GM12864 (cell line): ENCODE measurements around the gene CATSPERB.
"Not testable (repeated sequence)": the region's sequence is repeated elsewhere in the genome, so short reads cannot be mapped to it uniquely, and the experiment has no call there.

Source experiments
- DNase-seq: peaks from one replicate; pipeline ENCODE4 v3.0.0-alpha.2; 2011; ENCODE audit warnings: low read depth
- H3K4me3 ChIP-seq: 2 replicates; pipeline ENCODE4 v1.5.1; 2011; ENCODE audit warnings: mild to moderate bottlenecking, low read depth, low read length, control low read depth
- TF ChIP-seq, protein P1 (sequence below): IDR thresholded peaks from 2 replicates; pipeline ENCODE4 v1.5.1; 2011; ENCODE audit warnings: low read depth, mild to moderate bottlenecking, moderate library complexity, low read length, control low read depth, inconsistent platforms; ENCODE audit errors: missing control alignments

CATSPERB gene

GRCh38 chr14:91748049-91748448, 16.2 kb upstream of the CATSPERB start:
- DNase-seq = no peak
- H3K4me3 ChIP-seq = no peak overlapping the region
- TF ChIP-seq, protein P1, sequence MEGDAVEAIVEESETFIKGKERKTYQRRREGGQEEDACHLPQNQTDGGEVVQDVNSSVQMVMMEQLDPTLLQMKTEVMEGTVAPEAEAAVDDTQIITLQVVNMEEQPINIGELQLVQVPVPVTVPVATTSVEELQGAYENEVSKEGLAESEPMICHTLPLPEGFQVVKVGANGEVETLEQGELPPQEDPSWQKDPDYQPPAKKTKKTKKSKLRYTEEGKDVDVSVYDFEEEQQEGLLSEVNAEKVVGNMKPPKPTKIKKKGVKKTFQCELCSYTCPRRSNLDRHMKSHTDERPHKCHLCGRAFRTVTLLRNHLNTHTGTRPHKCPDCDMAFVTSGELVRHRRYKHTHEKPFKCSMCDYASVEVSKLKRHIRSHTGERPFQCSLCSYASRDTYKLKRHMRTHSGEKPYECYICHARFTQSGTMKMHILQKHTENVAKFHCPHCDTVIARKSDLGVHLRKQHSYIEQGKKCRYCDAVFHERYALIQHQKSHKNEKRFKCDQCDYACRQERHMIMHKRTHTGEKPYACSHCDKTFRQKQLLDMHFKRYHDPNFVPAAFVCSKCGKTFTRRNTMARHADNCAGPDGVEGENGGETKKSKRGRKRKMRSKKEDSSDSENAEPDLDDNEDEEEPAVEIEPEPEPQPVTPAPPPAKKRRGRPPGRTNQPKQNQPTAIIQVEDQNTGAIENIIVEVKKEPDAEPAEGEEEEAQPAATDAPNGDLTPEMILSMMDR = no peak

DNA sequence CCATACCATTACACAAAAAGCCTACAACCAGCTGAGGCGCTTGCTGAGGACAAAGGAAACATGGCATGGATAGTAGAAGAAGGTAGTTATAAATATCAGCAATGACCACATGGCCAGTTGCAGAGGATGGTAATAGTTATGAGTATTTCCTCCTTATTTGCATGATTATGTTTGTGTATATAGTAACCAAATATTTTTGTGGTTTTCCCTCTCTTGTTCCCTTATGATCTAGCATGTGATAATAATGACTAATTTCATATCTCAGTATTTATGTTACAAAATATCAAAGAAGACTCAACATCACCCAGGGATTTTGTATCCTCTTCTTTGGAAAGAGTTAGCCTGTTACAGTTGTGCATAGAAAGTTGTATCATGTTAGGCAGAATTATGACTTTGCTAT, 13.5 kb upstream of the CATSPERB start:
- DNase-seq = no peak
- TF ChIP-seq, protein P1 = no peak
- no peak overlapping the region for H3K4me3 ChIP-seq

DNA sequence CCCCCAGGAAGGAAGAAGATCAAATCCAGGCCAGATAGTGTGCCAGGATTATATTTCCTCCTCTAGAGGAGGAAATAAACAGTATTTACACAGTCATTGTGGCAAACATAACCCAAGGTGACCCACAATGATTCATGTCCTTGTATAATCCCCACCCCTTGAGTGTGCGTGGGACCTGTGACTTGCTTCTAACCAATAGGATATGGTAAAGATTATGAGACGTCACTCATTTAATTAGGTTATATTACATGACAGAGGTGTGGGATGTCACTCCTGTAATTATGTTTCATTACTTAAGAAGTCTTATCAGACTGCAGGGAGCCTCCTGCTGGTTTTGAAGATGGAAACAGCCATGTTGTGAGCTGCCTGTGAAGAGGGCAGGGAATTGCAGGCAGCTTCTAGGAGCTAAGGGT, 12.2 kb upstream of the CATSPERB start:
- no peak overlapping the region for H3K4me3 ChIP-seq
- DNase-seq = no peak
- TF ChIP-seq, protein P1 = no peak

- no peak overlapping the region for H3K4me3 ChIP-seq
- no peak for DNase-seq
- TF ChIP-seq, protein P1 = no peak
Observed at GRCh38 chr14:91743305-91743653, 11.4 kb upstream of the CATSPERB start.

DNA sequence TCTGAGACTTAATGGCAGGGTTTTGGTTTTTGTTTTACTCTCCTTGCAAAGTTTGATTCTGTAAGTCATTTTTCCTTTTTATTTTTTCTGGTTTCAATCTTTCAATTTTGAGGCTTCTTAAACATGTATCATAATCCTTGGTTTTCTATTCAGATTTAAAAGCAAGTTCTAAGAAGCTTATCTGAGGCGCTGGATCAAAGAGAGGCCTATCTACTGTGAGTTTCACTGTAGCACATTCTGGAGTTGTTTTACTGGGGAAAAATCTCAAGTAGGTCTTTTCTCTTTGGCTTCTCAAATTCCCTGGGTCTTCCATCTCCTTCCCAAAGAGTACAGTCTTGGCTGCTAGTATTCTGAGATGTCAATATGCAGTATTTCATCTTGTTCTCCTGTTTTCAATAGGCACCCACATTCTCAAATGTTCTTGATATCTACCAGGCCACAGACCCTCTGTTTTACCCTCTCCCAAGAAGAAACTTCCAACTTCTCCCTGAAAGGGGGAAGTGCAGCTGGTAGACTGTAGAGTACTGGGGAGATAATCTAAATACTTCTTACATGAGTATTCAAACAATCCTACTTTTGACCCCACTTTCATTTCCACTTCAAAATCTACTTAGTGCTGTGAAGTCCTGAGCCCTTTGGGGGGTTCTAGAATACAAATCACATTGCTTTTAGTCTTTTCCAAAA, 10.9 kb upstream of the CATSPERB start:
- no peak for DNase-seq
- no peak overlapping the region for H3K4me3 ChIP-seq
- TF ChIP-seq, protein P1 = no peak

DNA sequence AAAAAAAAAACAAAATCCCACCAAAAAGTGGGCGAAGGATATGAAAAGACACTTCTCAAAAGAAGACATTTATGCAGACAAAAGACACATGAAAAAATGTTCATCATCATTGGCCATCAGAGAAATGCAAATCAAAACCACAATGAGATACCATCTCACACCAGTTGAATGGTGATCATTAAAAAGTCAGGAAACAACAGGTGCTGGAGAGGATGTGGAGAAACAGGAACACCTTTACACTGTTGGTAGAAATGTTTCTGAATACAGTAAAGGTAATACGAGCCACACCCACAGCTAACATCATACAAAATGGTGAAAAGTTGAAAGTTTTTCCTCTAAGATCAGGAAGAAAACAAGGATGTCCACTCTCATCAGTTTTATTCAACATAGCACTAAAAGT, 8.0 kb upstream of the CATSPERB start:
- not testable (repeated sequence) for H3K4me3 ChIP-seq, DNase-seq

DNA sequence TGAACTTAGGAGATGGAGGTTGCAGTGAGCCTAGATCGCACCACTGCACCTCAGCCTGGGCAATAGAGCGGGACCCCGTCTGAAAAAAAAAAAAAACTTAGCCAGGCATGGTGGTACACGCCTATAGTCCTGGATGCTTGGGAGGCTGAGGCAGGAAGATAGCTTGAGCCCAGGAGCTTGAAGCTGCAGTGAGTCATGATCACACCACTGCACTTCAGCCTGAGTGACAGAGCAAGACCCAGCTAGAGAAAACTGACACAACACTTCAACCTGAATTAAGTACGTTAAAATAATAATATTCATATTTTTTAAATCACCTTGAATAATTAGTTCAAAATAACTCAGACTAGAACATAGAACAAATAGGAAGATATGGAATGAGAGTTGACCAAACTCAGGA, 5.7 kb upstream of the CATSPERB start:
- H3K4me3 ChIP-seq = no peak overlapping the region
- TF ChIP-seq, protein P1 = no peak
- DNase-seq = no peak
